HepG2 (cell line): ENCODE measurements around the gene HARBI1. TPM values are rescaled to one million over a fixed set of nuclear protein-coding genes. Genes with fewer than 3 reads are reported as not detected.

Experiments
- AGO1 ChIP-seq: fragments of 200-400 bp; formaldehyde crosslinking; IDR thresholded peaks from 2 replicates; pipeline ENCODE4 v1.6.1; 2017; ENCODE audit warnings: mild to moderate bottlenecking, low read depth, low read length, moderate library complexity; ENCODE audit not compliant: poor library complexity, severe bottlenecking
- AKNA ChIP-seq: sonication (generic); formaldehyde crosslinking; IDR thresholded peaks from 2 replicates; pipeline ENCODE4 v1.4.0; 2020; ENCODE audit warnings: missing genetic modification reagents, borderline replicate concordance
- FOXA3 ChIP-seq: IDR thresholded peaks from 2 replicates; pipeline ENCODE4 v1.6.1; 2016; ENCODE audit warnings: missing genetic modification reagents, missing compliant biosample characterization
- GABPB1 ChIP-seq: IDR thresholded peaks from 2 replicates; pipeline ENCODE4 v1.6.1; 2016; ENCODE audit warnings: mild to moderate bottlenecking, missing genetic modification reagents, moderate library complexity, missing compliant biosample characterization
- GATAD2A ChIP-seq: IDR thresholded peaks from 2 replicates; pipeline ENCODE4 v1.6.1; 2016
- HNRNPH1 ChIP-seq: fragments of 200-400 bp; formaldehyde crosslinking; optimal IDR thresholded peaks from 2 replicates; pipeline ENCODE3; 2017; ENCODE audit warnings: mild to moderate bottlenecking, low read depth, low read length
- KLF13 ChIP-seq: sonication (generic); formaldehyde crosslinking; IDR thresholded peaks from 2 replicates; pipeline ENCODE4 v1.4.0; 2020; ENCODE audit warnings: mild to moderate bottlenecking, missing genetic modification reagents
- NFKB2 ChIP-seq: sonication (generic); formaldehyde crosslinking; IDR thresholded peaks from 2 replicates; pipeline ENCODE4 v1.4.0; 2020; ENCODE audit warnings: missing genetic modification reagents, borderline replicate concordance
- PHF8 ChIP-seq: sonication (generic); formaldehyde crosslinking; IDR thresholded peaks from 2 replicates; pipeline ENCODE4 v1.5.0; 2020; ENCODE audit warnings: missing genetic modification reagents
- POLR2A ChIP-seq, 2 experiments: IDR thresholded peaks; 2 replicates each; pipeline ENCODE4 v1.6.1; 2011; ENCODE audit warnings: low read depth in 2 of 2, low read length in 2 of 2, mild to moderate bottlenecking in 1 of 2, moderate library complexity in 1 of 2; ENCODE audit not compliant: insufficient read depth in 1 of 2
- SIN3B ChIP-seq: fragments of 150-350 bp; IDR thresholded peaks from 2 replicates; pipeline ENCODE4 v1.6.1; 2014; ENCODE audit warnings: low read length
- TRIM22 ChIP-seq: fragments of 450-650 bp; IDR thresholded peaks from 2 replicates; pipeline ENCODE4 v1.6.1; 2017
- ZBTB1 ChIP-seq: sonication (generic); formaldehyde crosslinking; IDR thresholded peaks from 2 replicates; pipeline ENCODE4 v1.4.0; 2020; ENCODE audit warnings: missing genetic modification reagents, borderline replicate concordance
- ZMAT3 ChIP-seq: sonication (generic); formaldehyde crosslinking; conservative IDR thresholded peaks from 2 replicates; pipeline ENCODE4 v1.7.0; 2021; ENCODE audit warnings: missing genetic modification reagents
- ZNF10 ChIP-seq: sonication (generic); formaldehyde crosslinking; IDR thresholded peaks from 2 replicates; pipeline ENCODE4 v1.4.0; 2020; ENCODE audit warnings: mild to moderate bottlenecking, low read depth, missing genetic modification reagents, borderline replicate concordance
- ZNF263 ChIP-seq: sonication (generic); formaldehyde crosslinking; IDR thresholded peaks from 2 replicates; pipeline ENCODE4 v1.4.0; 2020; ENCODE audit warnings: missing genetic modification reagents
- ZNF546 ChIP-seq: sonication (generic); formaldehyde crosslinking; conservative IDR thresholded peaks from 2 replicates; pipeline ENCODE4 v1.8.1; 2023; ENCODE audit warnings: mild to moderate bottlenecking, missing genetic modification reagents
- ZNF629 ChIP-seq: sonication (generic); formaldehyde crosslinking; conservative IDR thresholded peaks from 2 replicates; pipeline ENCODE4 v1.5.0; 2020; ENCODE audit warnings: missing genetic modification reagents
- polyA plus RNA-seq, 8 experiments: library from polyadenylated mRNA; depleted of rRNA in 3 of 8; stranded (reverse) in 7 of 8; unstranded in 1 of 8; fragments of >200 nt; fragmentation: Illumina TruSeq in 4 of 8; extraction: Trizol in 4 of 8; gene quantifications; 2 replicates each; pipeline versions ENCODE4 v1.2.1 to v1.2.3, GENCODE V29; 2011 to 2016; ENCODE audit warnings: low read depth in 4 of 8, missing spikeins in 1 of 8, mixed read lengths in 1 of 8; ENCODE audit not compliant: insufficient read depth in 1 of 8
- total RNA-seq, 5 experiments: library from RNA; depleted of rRNA; stranded (reverse); fragments of >200 nt; fragmentation: Illumina TruSeq; extraction: Trizol; gene quantifications; 2 replicates each; pipeline ENCODE4 v1.2.3, GENCODE V29; 2016; ENCODE audit warnings: low read depth in 1 of 5
- TF ChIP-seq, protein P1 (sequence below): sonication (generic); formaldehyde crosslinking; IDR thresholded peaks from 2 replicates; pipeline ENCODE4 v1.4.0; 2020; ENCODE audit warnings: missing genetic modification reagents, mild to moderate bottlenecking, borderline replicate concordance
- TF ChIP-seq, protein P2 (sequence below): sonication (generic); formaldehyde crosslinking; IDR thresholded peaks from 2 replicates; pipeline ENCODE4 v1.5.1; 2020; ENCODE audit warnings: mild to moderate bottlenecking, moderate library complexity, missing genetic modification reagents

Gene HARBI1
- total and polyA plus RNA-seq, 2 of the 13 experiments (the other 11 are each of a cell fraction or from before 2014, with no cell fraction given) = 2.5 to 4.8 TPM

- no peak for TF ChIP-seq TRIM22
- no peak for TF ChIP-seq KLF13 (CRISPR knock-in tag)
- TF ChIP-seq AKNA = no peak; the same call in 1 of the 2 replicates
- no peak for TF ChIP-seq ZBTB1 (CRISPR knock-in tag)
- TF ChIP-seq SIN3B = no peak
- TF ChIP-seq ZNF546 (CRISPR knock-in tag) = no peak
- no peak for TF ChIP-seq ZNF263 (CRISPR knock-in tag)
- no peak for TF ChIP-seq POLR2A (IDR thresholded peaks at IDR 0.05; ENCODE audit: insufficient read depth in 1 of 2, low read depth in 2 of 2, low read length in 2 of 2)
- TF ChIP-seq HNRNPH1 = no peak
- TF ChIP-seq AGO1 = no peak
- TF ChIP-seq GATAD2A (CRISPR knock-in tag) = peak; percentile 93
- TF ChIP-seq, protein P1, sequence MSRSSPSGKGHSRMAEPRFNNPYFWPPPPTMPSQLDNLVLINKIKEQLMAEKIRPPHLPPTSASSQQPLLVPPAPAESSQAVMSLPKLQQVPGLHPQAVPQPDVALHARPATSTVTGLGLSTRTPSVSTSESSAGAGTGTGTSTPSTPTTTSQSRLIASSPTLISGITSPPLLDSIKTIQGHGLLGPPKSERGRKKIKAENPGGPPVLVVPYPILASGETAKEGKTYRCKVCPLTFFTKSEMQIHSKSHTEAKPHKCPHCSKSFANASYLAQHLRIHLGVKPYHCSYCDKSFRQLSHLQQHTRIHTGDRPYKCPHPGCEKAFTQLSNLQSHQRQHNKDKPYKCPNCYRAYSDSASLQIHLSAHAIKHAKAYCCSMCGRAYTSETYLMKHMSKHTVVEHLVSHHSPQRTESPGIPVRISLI = peak; percentile 97
- TF ChIP-seq ZMAT3 (CRISPR knock-in tag) = no peak
- TF ChIP-seq, protein P2, sequence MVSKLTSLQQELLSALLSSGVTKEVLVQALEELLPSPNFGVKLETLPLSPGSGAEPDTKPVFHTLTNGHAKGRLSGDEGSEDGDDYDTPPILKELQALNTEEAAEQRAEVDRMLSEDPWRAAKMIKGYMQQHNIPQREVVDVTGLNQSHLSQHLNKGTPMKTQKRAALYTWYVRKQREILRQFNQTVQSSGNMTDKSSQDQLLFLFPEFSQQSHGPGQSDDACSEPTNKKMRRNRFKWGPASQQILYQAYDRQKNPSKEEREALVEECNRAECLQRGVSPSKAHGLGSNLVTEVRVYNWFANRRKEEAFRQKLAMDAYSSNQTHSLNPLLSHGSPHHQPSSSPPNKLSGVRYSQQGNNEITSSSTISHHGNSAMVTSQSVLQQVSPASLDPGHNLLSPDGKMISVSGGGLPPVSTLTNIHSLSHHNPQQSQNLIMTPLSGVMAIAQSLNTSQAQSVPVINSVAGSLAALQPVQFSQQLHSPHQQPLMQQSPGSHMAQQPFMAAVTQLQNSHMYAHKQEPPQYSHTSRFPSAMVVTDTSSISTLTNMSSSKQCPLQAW (CRISPR knock-in tag) = no peak
- TF ChIP-seq ZNF629 (CRISPR knock-in tag) = 0 out of 2 replicates have a peak, but pooled peaks have one; percentile 6
- TF ChIP-seq PHF8 (CRISPR knock-in tag) = no peak
- TF ChIP-seq FOXA3 (CRISPR knock-in tag) = peak; percentile 90
- no peak for TF ChIP-seq GABPB1 (CRISPR knock-in tag)
- no peak for TF ChIP-seq NFKB2 (CRISPR knock-in tag)
- TF ChIP-seq ZNF10 (CRISPR knock-in tag) = no peak
These were observed 62.5 kb downstream of the HARBI1 start (continued) for GRCh38 chr11:46554213-46555147.
